Spleen (tissue), 11 donors: ENCODE measurements around the gene ZNF785. TPM values are rescaled to one million over a fixed set of nuclear protein-coding genes. Genes with fewer than 3 reads are reported as not detected.

ENCODE experiments used
- DNase-seq: peaks from one replicate; pipeline ENCODE4 v3.0.0-alpha.2; 2020
- H3K27ac ChIP-seq, 8 donors: fragments of 200-600 bp; sonication (generic) in 7 of 8; 1 replicate in 4 of 8; 2 replicates in 4 of 8; pipeline versions ENCODE4 v1.5.0 to v1.8.0; 2016 to 2021; ENCODE audit warnings: inconsistent platforms in 4 of 8, mild to moderate bottlenecking in 4 of 8, moderate library complexity in 1 of 8
- H3K27me3 ChIP-seq, 7 donors: fragments of 200-600 bp; sonication (generic) in 6 of 7; replicated peaks in 1 of 7; 1 replicate in 4 of 7; 2 replicates in 3 of 7; pipeline versions ENCODE4 v1.5.0 to v1.8.0; 2016 to 2021; ENCODE audit warnings: inconsistent platforms in 3 of 7, mild to moderate bottlenecking in 1 of 7
- H3K36me3 ChIP-seq, 6 donors: fragments of 200-600 bp; sonication (generic) in 5 of 6; 1 replicate in 4 of 6; 2 replicates in 2 of 6; pipeline versions ENCODE4 v1.5.0 to v1.8.0; 2016 to 2021; ENCODE audit warnings: inconsistent platforms in 2 of 6
- H3K4me1 ChIP-seq, 6 donors: fragments of 200-600 bp; sonication (generic) in 5 of 6; 1 replicate in 3 of 6; 2 replicates in 3 of 6; pipeline versions ENCODE4 v1.5.0 to v1.8.0; 2016 to 2021; ENCODE audit warnings: inconsistent platforms in 3 of 6
- H3K4me3 ChIP-seq, 8 donors: fragments of 200-600 bp; sonication (generic) in 7 of 8; 1 replicate in 4 of 8; 2 replicates in 4 of 8; pipeline versions ENCODE4 v1.5.0 to v1.8.0; 2016 to 2021; ENCODE audit warnings: inconsistent platforms in 4 of 8, mild to moderate bottlenecking in 4 of 8, moderate library complexity in 2 of 8
- H3K9me3 ChIP-seq, 8 donors: fragments of 200-600 bp; sonication (generic) in 7 of 8; 1 replicate in 4 of 8; 2 replicates in 4 of 8; pipeline versions ENCODE4 v1.5.0 to v1.8.0; 2016 to 2021; ENCODE audit warnings: inconsistent platforms in 4 of 8
- CTCF ChIP-seq, 11 experiments: fragments of 200-600 bp in 7 of 11; fragments of 450-650 bp in 4 of 11; sonication (generic) in 4 of 11; IDR thresholded peaks in 8 of 11; conservative IDR thresholded peaks in 3 of 11; 1 replicate in 7 of 11; 2 replicates in 4 of 11; pipeline versions ENCODE4 v1.4.0 to v1.8.0; 2016 to 2021; ENCODE audit warnings: antibody characterized with exemption in 11 of 11, inconsistent platforms in 4 of 11, mild to moderate bottlenecking in 1 of 11
- POLR2A ChIP-seq, 3 donors: fragments of 450-650 bp; IDR thresholded peaks; one replicate each; pipeline ENCODE4 v1.5.1; 2017; ENCODE audit warnings: antibody characterized with exemption in 3 of 3, mild to moderate bottlenecking in 1 of 3
- POLR2AphosphoS5 ChIP-seq, 3 donors: sonication (generic); formaldehyde crosslinking; IDR thresholded peaks; one replicate each; pipeline ENCODE4 v1.5.1; 2017; ENCODE audit warnings: antibody characterized with exemption in 3 of 3
- WGBS, 5 donors: extraction: QIAGEN DNeasy Blood & Tissue Kit in 3 of 5; methylation state at CpG; one replicate each; pipeline versions ENCODE4 v1.1.5 to v1.1.7; 2013 to 2018; 5-methylcytosine and 5-hydroxymethylcytosine counted together
- intact Hi-C: fragments of 100-400 bp; cut with DNase I; formaldehyde crosslinking; loops from one replicate; pipeline ENCODE4 v1.15.0; 2023; ENCODE audit warnings: low total_unique reads
- polyA plus RNA-seq, 3 donors: library from polyadenylated mRNA; stranded (reverse); fragments of 200-250 nt; gene quantifications; one replicate each; pipeline ENCODE4 v1.2.1, GENCODE V29; 2013
- total RNA-seq, 7 donors: library from RNA; depleted of rRNA in 3 of 7; stranded (reverse); fragments of >200 nt in 3 of 7; fragmentation: NEBNext Ultra II Directional in 4 of 7; extraction: Animal tissue kit (Norgen Biotek cat#: 25700) in 4 of 7; gene quantifications; one replicate each; pipeline versions ENCODE4 v1.1.0 to v1.2.1, GENCODE V29; 2016 to 2021
- donor health status: healthy with polysubstance abuse.
- donor health status: DM: no; HTN: no; CAD: no; lungs with moderate emphysema.
- donor health status: DM: no; HTN: no; CAD: no.
- donor health status: Bipolar disorder and iron deficiency.
- donor health status: healthy.
- donor health status: DM: no; HTN: no; CAD: no.
- donor health status: DM: yes; HTN: yes; CAD: no.

Gene ZNF785
- total and polyA plus RNA-seq, 10 donors: 3.1 to 22.1 (median 17.3) TPM

- Histone ChIP-seq H3K36me3 (no peaks in the 10 kb centered on the region), H3K4me1 (peaks cover 0 to 8% (median 0%) of the 10 kb centered on the region in 6 donors), H3K9me3 (no peaks in the 10 kb centered on the region), H3K4me3 (no peak overlapping the region), H3K27me3 (no peaks in the 10 kb centered on the region), H3K27ac (no peak overlapping the region)
- intact Hi-C loops: no loop called here
- no peak for TF ChIP-seq CTCF (IDR thresholded peaks at IDR 0.05 in 8 of 11, conservative IDR thresholded peaks at IDR 0.05 in 3 of 11)
- no peak for TF ChIP-seq POLR2AphosphoS5 (IDR thresholded peaks at IDR 0.05)
- no peak for TF ChIP-seq POLR2A (IDR thresholded peaks at IDR 0.05)
- 62 to 79% (median 78%) methylated on average over 3 of the region's 3 CpGs for WGBS, 5 donors
- peak; percentile 3 for DNase-seq
Measured at GRCh38 chr16:30620169-30620568, 34.7 kb upstream of the ZNF785 start.

- WGBS, 5 donors: 79 to 94% (median 84%) methylated on average over 5 of the region's 5 CpGs
- Histone ChIP-seq H3K27ac (no peak overlapping the region), H3K4me1 (peaks cover 0 to 9% (median 0%) of the 10 kb centered on the region in 6 donors), H3K4me3 (no peak overlapping the region), H3K9me3 (no peaks in the 10 kb centered on the region), H3K27me3 (no peaks in the 10 kb centered on the region), H3K36me3 (no peaks in the 10 kb centered on the region)
- no peak for DNase-seq
- intact Hi-C loops: no loop called here
- no peak for TF ChIP-seq POLR2A (IDR thresholded peaks at IDR 0.05)
- TF ChIP-seq POLR2AphosphoS5 (IDR thresholded peaks at IDR 0.05): no peak
- no peak for TF ChIP-seq CTCF (IDR thresholded peaks at IDR 0.05 in 8 of 11, conservative IDR thresholded peaks at IDR 0.05 in 3 of 11)
Measured at GRCh38 chr16:30619638-30620037, 34.1 kb upstream of the ZNF785 start.

GRCh38 chr16:30619202-30619601, 33.7 kb upstream of the ZNF785 start:
- no peaks in the 10 kb centered on the region for H3K36me3 ChIP-seq
- 63 to 86% (median 75%) methylated on average over 4 of the region's 4 CpGs for WGBS, 5 donors
- no peaks in the 10 kb centered on the region for H3K9me3 ChIP-seq
- H3K27ac ChIP-seq: no peak overlapping the region
- intact Hi-C loops: no loop called here
- no peaks in the 10 kb centered on the region for H3K27me3 ChIP-seq
- H3K4me3 ChIP-seq: no peak overlapping the region
- no peak for DNase-seq
- peaks cover 0 to 12% (median under 1%) of the 10 kb centered on the region in 6 donors for H3K4me1 ChIP-seq
- no peak for TF ChIP-seq POLR2AphosphoS5 (IDR thresholded peaks at IDR 0.05)
- TF ChIP-seq POLR2A (IDR thresholded peaks at IDR 0.05): no peak
- TF ChIP-seq CTCF (IDR thresholded peaks at IDR 0.05 in 8 of 11, conservative IDR thresholded peaks at IDR 0.05 in 3 of 11): no peak

- H3K27ac ChIP-seq: no peak overlapping the region
- no peaks in the 10 kb centered on the region for H3K27me3 ChIP-seq
- no peak overlapping the region for H3K4me3 ChIP-seq
- H3K9me3 ChIP-seq: no peaks in the 10 kb centered on the region
- no peaks in the 10 kb centered on the region for H3K36me3 ChIP-seq
- intact Hi-C loops: no loop called here
- 50 to 63% (median 61%) methylated on average over 12 of the region's 12 CpGs for WGBS, 5 donors
- TF ChIP-seq POLR2A (IDR thresholded peaks at IDR 0.05) (no peak), CTCF (IDR thresholded peaks at IDR 0.05 in 8 of 11, conservative IDR thresholded peaks at IDR 0.05 in 3 of 11) (peak in 10 of 11 experiments; percentile 13 to 70 (median 46)), POLR2AphosphoS5 (IDR thresholded peaks at IDR 0.05) (peak in 1 of 3 donors; percentile 16)
- peak; percentile 87 for DNase-seq
- peaks cover 0 to 25% (median 9%) of the 10 kb centered on the region in 6 donors for H3K4me1 ChIP-seq
Measured at GRCh38 chr16:30615358-30616091, 30.0 kb upstream of the ZNF785 start.
